OCI-M2 (cell line): ENCODE measurements around the gene ACBD5.
A peak's percentile ranks its signal among the peaks of the same experiment; 100 is the strongest.
"Not testable (repeated sequence)": the region's sequence is repeated elsewhere in the genome, so short reads cannot be mapped to it uniquely, and the experiment has no call there.

Experiments
- DNase-seq: peaks from one replicate; lab custom pipeline; 2025; ENCODE audit not compliant: unreplicated experiment; lab: John Stamatoyannopoulos, UW

The ACBD5 gene

DNA sequence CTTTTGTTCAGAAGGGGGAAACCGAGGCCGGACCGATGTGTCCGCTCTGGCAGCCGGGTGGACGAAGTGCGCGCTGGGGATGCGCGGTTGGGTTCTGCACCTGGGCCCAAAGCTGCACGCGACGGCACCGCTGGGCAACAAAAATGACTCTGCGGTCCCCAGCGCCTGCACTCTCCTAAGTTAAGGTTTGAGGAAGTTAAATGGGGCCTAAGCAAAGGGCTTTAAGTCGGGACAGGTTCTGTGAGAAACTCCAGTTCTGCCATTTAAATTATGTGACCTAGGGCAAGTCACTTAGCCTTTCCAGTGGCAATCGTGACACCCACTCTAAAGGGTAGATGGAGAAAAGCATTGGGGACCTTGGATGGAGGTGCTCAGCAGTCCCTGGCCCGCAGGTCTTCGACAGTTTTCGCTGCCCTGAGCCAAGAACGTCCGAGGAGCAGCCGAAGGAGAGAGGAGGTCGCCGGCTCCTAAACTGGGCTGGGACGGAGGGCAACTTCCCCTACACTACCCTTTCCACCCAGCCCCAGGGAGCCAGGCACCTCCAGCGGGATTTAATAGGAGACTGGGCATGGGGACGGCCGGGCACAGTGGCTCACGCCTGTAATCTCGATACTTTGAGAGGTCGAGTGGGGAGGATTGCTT is 534 bp upstream of the ACBD5 start:
- DNase-seq, result no peak

DNA sequence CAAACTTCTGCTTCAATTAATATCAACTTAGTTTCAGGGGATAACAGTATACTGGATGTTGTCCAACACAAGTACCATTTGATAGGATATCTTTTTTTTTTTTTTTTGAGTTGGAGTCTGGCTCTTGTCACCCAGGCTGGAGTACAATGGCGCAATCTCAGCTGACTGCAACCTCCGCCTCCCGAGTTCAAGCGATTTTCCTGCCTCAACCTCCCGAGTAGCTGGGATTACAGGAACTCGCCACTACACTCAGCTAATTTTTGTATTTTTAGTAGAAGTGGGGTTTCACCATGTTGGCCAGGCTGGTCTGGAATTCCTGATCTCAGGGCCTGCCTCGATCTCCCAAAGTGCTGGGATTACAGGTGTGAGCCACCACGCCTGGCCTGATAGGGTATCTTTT is 3.1 kb downstream of the ACBD5 start:
- DNase-seq, result not testable (repeated sequence)

DNA sequence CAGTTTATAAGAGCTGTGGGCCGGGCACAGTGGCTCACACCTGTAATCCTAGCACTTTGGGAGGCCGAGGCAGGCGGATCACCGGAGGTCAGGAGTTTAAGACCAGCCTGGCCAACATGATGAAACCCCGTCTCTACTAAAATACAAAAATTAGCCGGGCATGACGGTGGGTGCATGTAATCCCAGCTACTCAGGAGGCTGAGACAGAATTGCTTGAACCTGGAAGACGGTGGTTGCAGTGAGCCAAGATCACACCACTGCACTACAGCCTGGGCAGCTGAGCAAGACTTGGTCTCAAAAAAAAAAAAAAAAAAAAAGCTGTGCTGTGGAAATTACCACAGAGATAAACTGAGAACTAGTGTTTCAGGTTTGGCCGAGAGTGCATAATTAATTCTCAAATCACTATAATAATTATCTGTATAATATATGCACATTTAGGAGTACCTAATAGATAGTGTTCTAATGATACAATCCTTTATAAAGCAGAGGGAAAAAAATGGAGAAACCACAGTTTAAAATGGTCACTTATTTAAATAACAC is 3.9 kb downstream of the ACBD5 start:
- not testable (repeated sequence) for DNase-seq

DNA sequence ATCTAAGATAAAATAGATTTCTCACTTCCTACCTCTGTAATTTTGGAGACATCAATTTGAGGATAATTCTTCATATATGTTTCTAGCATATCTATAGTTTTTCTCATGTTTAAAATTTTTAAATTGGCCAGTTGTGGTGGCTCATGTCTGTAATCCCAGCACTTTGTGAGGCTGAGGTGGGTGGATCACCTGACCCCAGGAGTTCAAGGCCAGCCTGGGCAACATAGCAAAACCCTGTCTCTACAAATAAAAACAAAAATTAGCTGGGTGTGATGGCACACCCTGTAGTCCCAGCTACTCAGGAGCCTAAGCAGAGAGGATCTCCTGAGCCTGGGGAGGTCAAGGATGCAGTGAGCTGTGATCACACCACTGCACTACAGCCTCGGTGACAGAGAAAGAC is 4.9 kb downstream of the ACBD5 start:
- DNase-seq, result no peak

DNA sequence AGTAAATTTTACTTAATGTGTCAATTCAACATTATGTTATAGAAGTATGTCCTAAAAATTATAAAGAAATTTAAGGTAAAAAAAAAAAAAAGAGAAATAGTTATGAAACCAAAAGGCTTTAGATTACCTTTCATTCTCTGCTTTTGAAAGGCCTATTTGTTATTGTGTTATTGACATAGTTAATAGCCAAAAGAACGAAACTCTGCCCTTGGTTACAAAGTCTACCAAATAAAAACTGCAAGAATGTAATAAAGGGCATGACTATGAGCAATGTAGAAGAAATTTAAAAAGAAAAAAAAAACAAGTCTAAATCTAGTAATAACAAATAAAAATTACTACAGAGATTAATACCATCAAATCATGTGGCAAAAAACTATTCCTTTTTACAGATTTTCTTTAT is 10.6 kb downstream of the ACBD5 start:
- DNase-seq, result no peak

DNA sequence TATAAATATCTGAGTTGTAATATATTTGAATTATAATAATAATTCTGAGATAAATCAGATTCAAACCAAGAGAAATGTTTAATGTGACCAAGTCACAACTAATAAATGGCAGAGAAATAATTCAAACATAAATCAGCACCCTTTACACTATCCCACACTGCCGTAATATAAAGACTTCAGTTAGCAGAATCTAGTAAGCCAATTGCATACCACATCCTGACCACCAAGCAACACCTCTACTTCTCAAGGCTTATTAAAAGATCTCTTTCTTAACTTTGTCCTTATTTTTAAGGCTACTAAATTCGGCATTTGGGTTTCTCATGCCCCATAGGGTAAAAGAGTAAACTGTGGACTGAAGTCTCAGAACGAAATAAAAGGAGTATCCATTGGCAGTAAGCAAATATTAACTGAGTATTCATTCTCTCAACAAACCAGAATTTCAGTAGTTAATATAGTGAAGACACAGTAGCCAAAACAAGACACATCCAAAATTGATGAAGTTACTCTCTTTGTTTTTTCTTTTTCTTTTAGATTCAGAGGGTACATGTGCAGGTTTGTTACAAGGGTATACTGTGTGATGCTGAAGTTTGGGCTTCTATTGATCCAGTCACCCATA is 14.8 kb downstream of the ACBD5 start:
- no peak for DNase-seq

DNA sequence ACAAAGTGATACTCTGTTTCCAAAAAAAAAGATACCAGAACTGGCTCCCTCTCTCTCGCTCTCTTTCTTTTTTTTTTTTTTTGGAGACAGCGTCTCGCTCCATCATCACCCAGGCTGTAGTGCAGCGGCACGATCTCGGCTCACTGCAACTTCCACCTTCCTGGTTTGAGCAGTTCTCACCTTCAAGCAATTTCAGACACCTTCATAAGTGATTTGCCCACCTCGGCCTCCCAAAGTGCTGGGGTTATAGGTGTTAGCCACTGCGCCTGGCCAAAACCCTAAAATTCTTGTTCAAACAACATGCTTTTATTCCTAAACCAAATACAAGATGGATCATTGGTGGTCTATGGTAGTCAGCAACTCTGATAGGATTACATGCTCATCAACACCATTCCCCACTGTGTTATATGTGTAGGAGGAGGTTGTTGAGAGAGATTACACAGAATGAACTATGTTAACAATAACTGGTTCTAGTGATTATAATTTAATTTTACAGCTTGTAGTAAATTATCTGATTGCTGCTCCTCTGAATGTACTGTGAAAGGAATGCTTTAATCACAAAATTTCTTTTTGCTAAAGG is 15.5 kb downstream of the ACBD5 start:
- DNase-seq, result no peak

DNA sequence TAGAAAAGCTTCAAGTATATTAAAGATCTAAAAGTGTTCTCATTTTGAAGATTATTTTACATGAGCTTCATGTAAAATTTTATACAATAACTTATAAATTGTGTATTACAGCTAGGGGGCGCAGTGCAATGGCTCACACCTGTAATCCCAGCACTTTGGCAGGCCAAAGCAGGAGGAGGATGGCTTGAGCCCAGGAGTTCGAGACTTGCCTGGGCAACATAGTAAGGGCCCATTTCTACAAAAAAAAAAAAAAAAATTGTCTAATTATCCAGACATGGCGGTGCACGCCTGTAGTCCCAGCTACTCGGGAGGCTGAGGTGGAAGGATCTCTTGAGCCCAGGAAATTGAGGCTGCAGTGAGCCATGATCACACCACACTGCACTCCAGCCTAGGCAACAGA is 16.6 kb downstream of the ACBD5 start:
- no peak for DNase-seq

DNA sequence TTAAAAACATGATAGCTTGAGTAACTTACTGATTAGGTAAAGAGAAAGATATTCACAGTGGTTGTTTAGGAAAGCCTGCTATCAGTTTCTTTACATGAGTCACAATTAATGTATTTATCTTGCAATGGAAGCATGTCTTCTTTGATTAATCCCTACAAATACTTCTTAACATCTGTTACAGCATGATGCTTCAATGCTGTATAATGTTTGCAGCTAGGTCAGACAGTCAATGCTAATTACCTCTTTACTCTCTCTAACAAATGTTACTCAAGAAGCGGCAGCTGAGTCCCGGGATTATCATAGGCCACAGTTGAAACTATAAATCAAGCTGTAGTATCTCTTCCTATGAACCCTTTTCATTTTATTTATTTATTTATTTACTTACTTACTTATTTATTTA is 33.2 kb downstream of the ACBD5 start:
- DNase-seq, result no peak

DNA sequence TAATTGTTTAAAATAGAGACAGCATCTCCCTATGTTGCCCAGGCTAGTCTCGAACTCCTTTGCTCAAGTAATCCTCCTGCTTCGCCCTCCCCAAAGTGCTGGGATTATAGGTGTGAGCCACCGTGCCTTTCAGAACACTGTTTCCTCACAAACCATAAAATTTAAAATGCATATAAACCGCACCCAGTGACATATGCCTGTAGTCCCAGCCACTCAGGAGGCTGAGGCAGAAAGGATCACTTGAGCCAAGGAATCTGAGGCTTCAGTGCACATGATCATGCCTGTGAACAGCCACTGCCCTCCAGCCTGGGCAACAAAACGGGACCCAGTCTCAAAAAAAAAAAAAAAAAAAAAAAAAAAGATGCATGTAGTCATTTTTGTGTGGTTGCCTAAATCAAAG is 36.8 kb downstream of the ACBD5 start:
- DNase-seq, result no peak

DNA sequence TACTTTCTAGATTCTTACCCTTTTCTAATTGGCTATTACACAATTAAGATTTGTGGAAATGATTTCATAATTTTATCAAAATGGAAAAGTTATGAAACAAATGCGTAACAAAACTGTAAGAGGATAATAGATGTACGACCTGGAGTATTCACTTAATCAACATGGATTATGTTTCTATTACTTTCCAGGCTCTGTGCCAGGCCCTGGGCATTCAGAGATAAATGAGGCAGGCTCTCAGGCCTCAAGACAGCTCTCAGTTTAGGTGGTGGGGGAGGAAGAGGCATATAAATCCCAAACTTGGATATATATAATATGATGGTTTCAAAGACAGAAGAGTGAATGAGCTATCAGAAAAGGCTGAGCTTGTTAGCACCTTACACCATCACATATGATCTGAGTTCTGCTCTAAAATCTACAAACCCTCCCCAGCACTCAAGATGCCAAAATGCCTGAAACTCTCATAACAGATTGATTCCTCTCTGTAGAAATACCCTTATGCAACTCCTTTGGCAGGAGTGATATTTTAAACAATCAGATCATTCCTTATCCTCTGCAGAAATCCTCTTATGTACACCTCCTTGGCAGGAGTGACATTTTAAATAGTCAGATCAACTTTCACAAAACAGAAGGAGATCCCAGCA is 42.5 kb downstream of the ACBD5 start:
- no peak for DNase-seq

DNA sequence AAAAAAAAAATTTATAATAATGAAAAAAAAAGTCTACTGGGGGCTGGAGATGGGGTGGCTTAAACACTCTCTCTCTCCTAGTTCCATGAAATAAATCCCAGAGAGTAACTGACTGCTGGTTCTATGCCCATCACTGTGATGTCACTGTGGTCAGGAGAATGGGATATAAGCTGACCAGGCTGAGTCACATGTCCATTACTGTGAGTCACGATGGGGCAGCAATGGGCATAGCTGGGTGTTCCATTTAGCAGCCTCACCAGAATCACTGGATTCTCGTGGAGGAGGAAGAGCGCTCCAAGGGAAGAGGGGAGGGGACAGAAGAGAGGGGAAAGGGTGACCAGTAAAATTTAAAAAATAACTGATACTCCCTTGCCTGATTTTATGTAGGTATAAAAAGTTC is 48.3 kb downstream of the ACBD5 start:
- DNase-seq, result no peak

DNA sequence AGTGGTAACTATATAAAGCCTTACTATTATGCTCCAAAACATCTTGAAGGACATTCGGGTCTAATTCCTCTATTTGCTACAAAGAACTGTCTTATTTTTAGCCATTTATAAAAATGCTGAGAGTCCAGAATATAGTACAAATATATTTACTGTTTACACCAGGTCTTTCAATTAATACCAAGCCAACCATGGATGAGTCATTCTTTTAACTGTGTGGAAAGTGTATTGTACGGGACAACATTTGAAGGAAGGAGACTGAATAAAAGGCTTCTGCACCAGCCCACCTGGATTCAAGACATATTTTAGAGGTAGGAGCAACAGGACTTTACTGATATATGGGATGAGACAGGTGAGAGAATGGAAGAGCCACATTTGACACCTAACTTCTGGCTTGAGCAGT is 50.1 kb downstream of the ACBD5 start:
- DNase-seq, result no peak

DNA sequence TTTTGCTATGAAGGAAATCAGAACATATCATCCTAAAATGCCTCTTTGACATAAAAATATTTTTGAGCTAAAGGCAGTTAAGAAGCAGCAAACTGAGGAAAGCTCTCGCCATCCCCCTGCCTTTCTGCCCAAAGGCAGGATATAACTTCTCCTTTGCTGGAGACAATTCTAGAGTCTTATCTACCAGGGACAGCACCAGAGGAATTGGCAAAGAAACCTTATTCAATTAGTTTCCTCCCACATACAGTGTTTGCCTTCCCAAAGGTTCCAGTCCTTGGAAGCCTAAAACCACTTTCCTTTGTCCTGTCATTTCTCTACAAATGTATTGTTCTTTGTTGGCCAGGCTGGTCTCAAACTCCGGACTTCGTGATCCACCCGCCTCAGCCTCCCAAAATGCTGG is 51.7 kb downstream of the ACBD5 start:
- no peak for DNase-seq

DNA sequence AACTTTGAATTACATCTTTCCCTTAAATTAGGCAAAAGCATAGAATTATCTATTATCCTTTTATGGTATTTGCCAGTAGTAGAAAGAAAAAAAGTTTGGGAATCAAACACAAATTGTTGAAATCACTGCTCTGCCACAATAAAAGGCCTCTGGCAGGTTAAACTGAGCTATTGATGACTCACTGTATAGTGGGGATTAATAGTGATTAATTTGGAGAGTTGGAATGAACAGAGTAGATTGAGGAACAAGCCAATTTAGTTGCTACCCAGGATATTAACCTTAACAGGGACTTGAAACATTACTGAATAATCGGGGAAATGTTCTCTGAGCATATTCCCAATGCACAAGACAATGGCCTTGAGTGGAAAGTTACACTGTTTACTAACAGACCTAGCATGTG is 52.3 kb downstream of the ACBD5 start:
- no peak for DNase-seq

DNA sequence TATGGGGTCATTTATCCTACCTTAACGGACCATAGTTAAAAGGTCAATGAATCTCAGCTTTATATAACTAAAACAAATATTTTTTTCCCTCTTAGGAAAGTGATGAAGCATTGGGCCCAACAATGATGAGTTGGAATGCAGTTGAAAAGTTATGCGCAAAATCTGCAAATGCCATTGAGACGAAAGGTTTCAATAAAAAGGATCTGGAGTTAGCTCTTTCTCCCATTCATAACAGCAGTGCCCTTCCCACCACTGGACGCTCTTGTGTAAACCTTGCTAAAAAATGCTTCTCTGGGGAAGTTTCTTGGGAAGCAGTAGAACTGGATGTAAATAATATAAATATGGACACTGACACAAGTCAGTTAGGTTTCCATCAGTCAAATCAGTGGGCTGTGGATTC is 70.7 kb downstream of the ACBD5 start:
- no peak for DNase-seq

DNA sequence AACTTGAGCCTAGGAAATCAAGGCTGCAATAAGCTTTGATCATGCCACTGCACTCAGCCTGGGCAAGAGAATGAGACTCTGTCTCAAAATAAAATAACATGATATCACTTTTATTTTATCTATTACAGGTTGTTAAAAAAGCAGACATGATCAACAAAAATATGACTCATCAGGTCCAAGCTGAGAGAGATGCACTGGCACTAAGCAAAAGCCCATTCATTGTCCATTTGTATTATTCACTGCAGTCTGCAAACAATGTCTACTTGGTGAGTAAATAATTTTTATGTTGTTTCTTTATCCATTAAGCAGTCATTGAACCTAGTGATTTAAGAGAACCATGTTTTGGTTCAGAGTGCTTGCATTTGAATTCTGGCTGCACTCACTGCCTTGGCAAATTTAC is 82.2 kb downstream of the ACBD5 start:
- no peak for DNase-seq

DNA sequence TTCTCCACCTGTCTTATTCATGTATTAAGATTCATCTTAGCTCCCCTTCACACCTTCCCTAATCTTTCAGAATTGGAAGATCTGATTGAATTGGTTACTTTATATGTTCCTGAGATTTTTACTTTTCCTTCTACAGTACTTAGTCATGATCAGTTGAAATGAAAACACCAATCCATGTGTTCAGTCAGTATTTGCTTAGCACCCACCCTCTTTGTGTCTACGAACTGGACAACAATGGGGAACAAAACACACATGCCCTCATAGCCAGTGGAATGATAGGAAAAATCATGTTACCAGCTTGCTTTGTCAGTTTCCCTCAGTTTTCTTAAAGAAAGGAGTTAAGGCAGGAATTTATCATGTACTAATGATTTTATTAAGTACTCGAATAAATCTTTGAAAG is 83.4 kb downstream of the ACBD5 start:
- no peak for DNase-seq

DNA sequence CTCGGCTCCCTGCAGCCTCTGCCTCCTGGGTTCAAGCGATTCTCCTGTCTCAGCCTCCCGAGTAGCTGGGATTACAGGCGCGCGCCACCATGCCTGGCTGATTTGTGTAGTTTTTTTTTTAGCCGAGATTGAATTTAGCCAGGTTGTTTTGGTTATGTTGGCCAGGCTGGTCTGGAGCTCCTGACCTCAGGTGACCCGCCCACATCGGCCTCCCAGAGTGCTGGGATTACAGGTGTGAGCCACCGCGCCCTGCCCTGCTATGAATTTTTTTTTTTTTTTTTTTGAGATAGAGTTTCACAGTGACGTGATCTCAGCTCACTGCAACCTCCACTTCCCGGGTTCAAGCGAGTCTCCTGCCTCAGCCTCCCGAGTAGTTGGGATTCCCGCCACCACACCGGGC is 84.0 kb downstream of the ACBD5 start:
- not testable (repeated sequence) for DNase-seq

DNA sequence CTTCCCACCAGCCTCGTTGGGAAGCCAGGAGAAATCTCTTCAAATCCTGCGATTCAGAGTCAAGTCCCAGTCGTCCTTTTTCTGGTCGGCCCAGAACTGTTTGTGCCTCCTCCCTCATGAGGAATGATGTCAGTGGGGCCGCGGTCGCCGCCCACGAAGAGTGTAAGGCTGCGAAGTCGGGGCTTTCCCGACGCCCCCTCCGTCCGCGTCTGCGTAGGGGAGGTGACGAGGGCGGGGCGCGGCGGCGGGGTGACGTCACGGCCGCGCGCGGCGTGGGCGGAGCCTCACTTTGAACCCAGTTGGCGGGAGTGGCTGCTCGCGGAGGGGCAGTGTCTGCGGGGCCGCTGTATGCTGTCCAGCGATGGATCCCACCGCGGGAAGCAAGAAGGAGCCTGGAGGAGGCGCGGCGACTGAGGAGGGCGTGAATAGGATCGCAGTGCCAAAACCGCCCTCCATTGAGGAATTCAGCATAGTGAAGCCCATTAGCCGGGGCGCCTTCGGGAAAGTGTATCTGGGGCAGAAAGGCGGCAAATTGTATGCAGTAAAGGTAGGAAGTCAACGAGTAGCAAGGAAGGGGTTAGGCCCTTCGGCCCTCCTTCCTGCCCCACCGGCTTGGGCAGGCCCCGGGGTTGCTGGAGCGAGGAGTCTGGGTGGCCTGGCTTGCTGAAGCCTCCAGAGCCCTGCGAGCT is 85.4 kb downstream of the ACBD5 start, which contains the start of gene MASTL:
TSS of gene MASTL (plus strand) at position 287 of the 689 bp plus-strand sequence. CDS start at position 362, 75 bp downstream.
- DNase-seq, result peak; percentile 42

DNA sequence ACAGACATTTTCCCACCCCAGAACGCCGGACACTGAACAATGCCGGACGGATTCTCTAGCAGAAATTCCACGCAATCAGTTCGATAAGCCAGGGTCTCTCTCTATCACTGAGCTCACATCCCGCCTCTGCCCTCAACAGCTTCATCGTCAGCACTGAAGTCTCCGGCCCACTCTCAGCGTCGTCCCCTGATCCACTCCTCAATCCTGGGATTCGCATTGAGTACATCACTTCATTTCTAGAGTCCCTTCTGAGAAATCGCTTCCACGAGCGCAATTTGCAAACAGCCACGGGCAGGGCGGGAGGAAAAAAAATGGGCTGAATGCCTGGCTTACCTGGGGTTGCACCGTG is 86.8 kb downstream of the ACBD5 start:
- DNase-seq, result no peak
